A549 (cell line): ENCODE data around the gene TFG. TPM values are rescaled to one million over a fixed set of nuclear protein-coding genes. Genes with fewer than 3 reads are reported as not detected.

ENCODE experiments used
- ATAC-seq, 2 experiments: fragments of 200-7000 bp in 1 of 2; fragments of >200 bp in 1 of 2; cut with Nextera tagmentation in 1 of 2; cut with Tn5 transposase in 1 of 2; 3 replicates each; pipeline versions ENCODE4 v1.8.0 to v1.9.1; 2018 to 2020; ENCODE audit warnings: mild to moderate bottlenecking in 1 of 2, moderate library complexity in 1 of 2
- CTCF ChIA-PET: fragments of 300-600 bp; sonication (Branson Sonifier 250); formaldehyde crosslinking; extraction: SDS; loops from one replicate; lab custom pipeline; 2021; ENCODE audit warnings: antibody characterized with exemption, inconsistent platforms; lab: Yijun Ruan, JAX
- POLR2A ChIA-PET: fragments of 350-600 bp; formaldehyde crosslinking; extraction: SDS; loops from one replicate; lab custom pipeline; 2021; ENCODE audit warnings: antibody characterized with exemption, inconsistent platforms; lab: Yijun Ruan, JAX
- DNase-seq, 2 experiments: peaks; one replicate each; pipeline versions ENCODE4 v3.0.0 to v3.0.0-alpha.2; 2011 to 2016; ENCODE audit warnings: low read depth in 1 of 2, low spot score in 1 of 2
- FAIRE-seq: peaks from 2 replicates; lab custom pipeline; 2011; peaks lifted over from hg19 to GRCh38; lab: Jason Lieb, UNC
- H3K27ac ChIP-seq, 2 experiments: fragments of >200 bp; sonication (Bioruptor Twin); formaldehyde crosslinking; 3 replicates each; pipeline ENCODE4 v1.5.1; 2016 to 2017
- H3K4me1 ChIP-seq: fragments of >200 bp; sonication (Bioruptor Twin); formaldehyde crosslinking; 3 replicates; pipeline ENCODE4 v1.6.1; 2016
- H3K4me2 ChIP-seq: fragments of >200 bp; sonication (Bioruptor Twin); formaldehyde crosslinking; 3 replicates; pipeline ENCODE4 v1.6.1; 2016
- H3K4me3 ChIP-seq: fragments of >200 bp; sonication (Bioruptor Twin); formaldehyde crosslinking; 3 replicates; pipeline ENCODE4 v1.5.1; 2016
- H3K9me3 ChIP-seq: fragments of >200 bp; sonication (Bioruptor Twin); formaldehyde crosslinking; 3 replicates; pipeline ENCODE4 v1.6.1; 2016
- CBX2 ChIP-seq: fragments of 200-600 bp; sonication (generic); IDR thresholded peaks from 2 replicates; pipeline ENCODE4 v1.6.1; 2016; ENCODE audit warnings: low read depth, mild to moderate bottlenecking, borderline replicate concordance
- CBX8 ChIP-seq: fragments of 200-600 bp; sonication (generic); IDR thresholded peaks from 2 replicates; pipeline ENCODE4 v1.6.1; 2016
- CHD2 ChIP-seq: fragments of 150-350 bp; IDR thresholded peaks from 2 replicates; pipeline ENCODE4 v1.6.1; 2014; ENCODE audit warnings: low read length; ENCODE audit not compliant: partially characterized antibody
- CHD4 ChIP-seq: fragments of 200-600 bp; sonication (generic); IDR thresholded peaks from 2 replicates; pipeline ENCODE4 v1.6.1; 2016; ENCODE audit warnings: antibody characterized with exemption, mild to moderate bottlenecking, borderline replicate concordance
- EHMT2 ChIP-seq: fragments of 200-600 bp; sonication (generic); IDR thresholded peaks from 2 replicates; pipeline ENCODE4 v1.6.1; 2016; ENCODE audit warnings: antibody characterized with exemption, low read depth, mild to moderate bottlenecking, moderate library complexity
- EP300 ChIP-seq, 2 experiments: fragments of >200 bp; sonication (Bioruptor Twin); formaldehyde crosslinking; IDR thresholded peaks; 2 replicates in 1 of 2; 3 replicates in 1 of 2; pipeline ENCODE4 v1.6.1; 2016 to 2017
- ESRRA ChIP-seq: fragments of 150-350 bp; IDR thresholded peaks from 2 replicates; pipeline ENCODE4 v1.6.1; 2014; ENCODE audit warnings: mild to moderate bottlenecking, low read length, borderline replicate concordance
- FOSB ChIP-seq: fragments of 250-450 bp; sonication (Bioruptor Pico); IDR thresholded peaks from 2 replicates; pipeline ENCODE4 v1.5.0; 2020; ENCODE audit warnings: mild to moderate bottlenecking, moderate library complexity
- FOSL2 ChIP-seq, 2 experiments: fragments of 450-650 bp in 1 of 2; fragments of >200 bp in 1 of 2; sonication (Bioruptor Twin) in 1 of 2; formaldehyde crosslinking; IDR thresholded peaks; 2 replicates each; pipeline versions ENCODE4 v1.5.0 to v1.6.1; 2016 to 2020; ENCODE audit warnings: mild to moderate bottlenecking in 1 of 2, moderate library complexity in 1 of 2
- HDAC2 ChIP-seq: fragments of 200-600 bp; sonication (generic); IDR thresholded peaks from 2 replicates; pipeline ENCODE4 v1.6.1; 2016
- HEYL ChIP-seq: fragments of 250-450 bp; sonication (Bioruptor Pico); IDR thresholded peaks from 2 replicates; pipeline ENCODE4 v1.8.0; 2021; ENCODE audit warnings: mild to moderate bottlenecking, moderate library complexity
- HOXA7 ChIP-seq: fragments of 250-450 bp; sonication (Bioruptor Pico); IDR thresholded peaks from 2 replicates; pipeline ENCODE4 v1.5.0; 2020; ENCODE audit warnings: mild to moderate bottlenecking, moderate library complexity
- HOXB5 ChIP-seq: fragments of 250-450 bp; sonication (Bioruptor Pico); IDR thresholded peaks from 2 replicates; pipeline ENCODE4 v1.5.0; 2020; ENCODE audit warnings: mild to moderate bottlenecking, moderate library complexity
- KDM5A ChIP-seq: fragments of 200-600 bp; sonication (generic); IDR thresholded peaks from 2 replicates; pipeline ENCODE4 v1.6.1; 2016; ENCODE audit warnings: antibody characterized with exemption, mild to moderate bottlenecking
- MAFK ChIP-seq: fragments of 450-650 bp; IDR thresholded peaks from 2 replicates; pipeline ENCODE4 v1.6.1; 2014; ENCODE audit not compliant: partially characterized antibody
- MAZ ChIP-seq: fragments of 150-350 bp; IDR thresholded peaks from 2 replicates; pipeline ENCODE4 v1.6.1; 2014; ENCODE audit warnings: antibody characterized with exemption, low read depth, low read length, borderline replicate concordance
- NPAS2 ChIP-seq: fragments of 250-450 bp; sonication (Bioruptor Pico); IDR thresholded peaks from 2 replicates; pipeline ENCODE4 v1.8.0; 2022; ENCODE audit warnings: mild to moderate bottlenecking, moderate library complexity, borderline replicate concordance
- RAD21 ChIP-seq, 2 experiments: fragments of >200 bp in 1 of 2; sonication (Bioruptor Twin) in 1 of 2; formaldehyde crosslinking in 1 of 2; IDR thresholded peaks in 1 of 2; conservative IDR thresholded peaks in 1 of 2; 2 replicates in 1 of 2; 3 replicates in 1 of 2; pipeline ENCODE4 v1.6.1; 2012 to 2018; ENCODE audit warnings: inconsistent platforms in 1 of 2
- RCOR1 ChIP-seq: fragments of 150-350 bp; IDR thresholded peaks from 2 replicates; pipeline ENCODE4 v1.6.1; 2014; ENCODE audit warnings: antibody characterized with exemption, low read length, low read depth
- RFX5 ChIP-seq: fragments of 450-650 bp; IDR thresholded peaks from 2 replicates; pipeline ENCODE4 v1.7.1; 2014; ENCODE audit warnings: antibody characterized with exemption, mild to moderate bottlenecking, moderate library complexity
- SREBF2 ChIP-seq: fragments of 450-650 bp; IDR thresholded peaks from 2 replicates; pipeline ENCODE4 v1.6.1; 2014; ENCODE audit warnings: mild to moderate bottlenecking, moderate library complexity
- TFCP2L1 ChIP-seq: fragments of 250-450 bp; sonication (Bioruptor Pico); IDR thresholded peaks from 2 replicates; pipeline ENCODE4 v1.5.0; 2021; ENCODE audit warnings: mild to moderate bottlenecking
- TP53 ChIP-seq: fragments of 250-450 bp; sonication (Bioruptor Pico); IDR thresholded peaks from 2 replicates; pipeline ENCODE4 v1.5.0; 2021; ENCODE audit warnings: mild to moderate bottlenecking, moderate library complexity
- ZC3H11A ChIP-seq: fragments of 450-650 bp; IDR thresholded peaks from 2 replicates; pipeline ENCODE4 v1.6.1; 2014; ENCODE audit warnings: antibody characterized with exemption, mild to moderate bottlenecking
- ZSCAN20 ChIP-seq: fragments of 250-450 bp; sonication (Bioruptor Pico); IDR thresholded peaks from 2 replicates; pipeline ENCODE4 v1.8.0; 2022; ENCODE audit warnings: mild to moderate bottlenecking, moderate library complexity
- WGBS: methylation state at CpG from one replicate; pipeline ENCODE4 v1.1.6; 2017; ENCODE audit errors: missing lambda C conversion rate; 5-methylcytosine and 5-hydroxymethylcytosine counted together
- polyA plus RNA-seq, 4 experiments: library from polyadenylated mRNA; depleted of rRNA in 3 of 4; stranded (reverse); fragments of >200 nt; fragmentation: RNase III in 1 of 4; extraction: RNeasy Plus Mini Kit Qiagen cat#74134 plus additional on column Dnase treatment in 1 of 4; gene quantifications; 2 replicates in 3 of 4; 3 replicates in 1 of 4; pipeline ENCODE4 v1.2.3, GENCODE V29; 2011 to 2017
- TF ChIP-seq, protein P1 (sequence below): fragments of 450-650 bp; IDR thresholded peaks from 2 replicates; pipeline ENCODE4 v1.6.1; 2014; ENCODE audit warnings: antibody characterized with exemption
- TF ChIP-seq, protein P2 (sequence below): IDR thresholded peaks from 2 replicates; pipeline ENCODE4 v1.6.1; 2012
- TF ChIP-seq, protein P3 (sequence below): fragments of 150-350 bp; IDR thresholded peaks from 2 replicates; pipeline ENCODE4 v1.6.1; 2014; ENCODE audit warnings: low read depth, mild to moderate bottlenecking, low read length
- TF ChIP-seq, protein P4 (sequence below): fragments of 250-450 bp; sonication (Bioruptor Pico); IDR thresholded peaks from 2 replicates; pipeline ENCODE4 v1.5.0; 2021; ENCODE audit warnings: mild to moderate bottlenecking, moderate library complexity, borderline replicate concordance

TFG gene
- polyA plus RNA-seq, 2 of the 4 experiments (the other 2 are of a cell fraction) = 135 to 153 TPM

DNA sequence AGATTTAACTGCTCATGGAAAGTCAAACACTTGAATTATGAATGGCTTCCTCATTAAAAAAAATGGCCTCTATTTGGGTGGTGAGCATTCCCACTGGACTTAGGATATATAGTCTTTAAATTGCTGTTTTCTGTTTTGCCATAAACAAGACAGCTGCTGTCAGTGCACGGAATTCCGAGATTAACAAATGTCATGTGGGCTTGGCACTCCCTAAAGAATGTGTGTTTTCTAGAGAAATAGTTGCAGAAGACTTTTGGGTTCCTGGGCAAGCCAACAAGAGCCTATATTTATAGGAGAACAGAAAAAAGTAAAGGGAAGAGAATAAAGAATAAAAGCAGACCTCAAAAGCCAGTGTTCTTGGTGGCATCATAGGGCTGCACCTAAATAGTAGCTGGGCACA, 13.6 kb upstream of the TFG start:
- CTCF ChIA-PET = interaction anchor here (0.7 kb wide), 1 partner anchor 21 kb away, joined by 3 read pairs; no protein-coding TSS in a partner anchor
- FAIRE-seq = no peak
- no peak for DNase-seq
- Histone ChIP-seq H3K27ac (no peak overlapping the region), H3K9me3 (no peaks in the 10 kb centered on the region), H3K4me3 (no peak overlapping the region), H3K4me2 (no peak overlapping the region), H3K4me1 (no peaks in the 10 kb centered on the region)
- WGBS = 68% methylated on average over 2 of the region's 2 CpGs
- TF ChIP-seq RFX5 (no peak), MAZ (no peak), HDAC2 (no peak), HOXA7 (CRISPR knock-in tag) (no peak), SREBF2 (no peak), CBX2 (no peak), RCOR1 (no peak), ESRRA (no peak), FOSB (CRISPR knock-in tag) (no peak), FOSL2 (IDR thresholded peaks at IDR 0.05) (no peak), FOSL2 (CRISPR knock-in tag; IDR thresholded peaks at IDR 0.05) (no peak), CHD4 (no peak), HOXB5 (CRISPR knock-in tag) (no peak), ZSCAN20 (CRISPR knock-in tag) (no peak), TFCP2L1 (no peak)
- TF ChIP-seq, protein P1, sequence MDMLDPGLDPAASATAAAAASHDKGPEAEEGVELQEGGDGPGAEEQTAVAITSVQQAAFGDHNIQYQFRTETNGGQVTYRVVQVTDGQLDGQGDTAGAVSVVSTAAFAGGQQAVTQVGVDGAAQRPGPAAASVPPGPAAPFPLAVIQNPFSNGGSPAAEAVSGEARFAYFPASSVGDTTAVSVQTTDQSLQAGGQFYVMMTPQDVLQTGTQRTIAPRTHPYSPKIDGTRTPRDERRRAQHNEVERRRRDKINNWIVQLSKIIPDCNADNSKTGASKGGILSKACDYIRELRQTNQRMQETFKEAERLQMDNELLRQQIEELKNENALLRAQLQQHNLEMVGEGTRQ = no peak
- TF ChIP-seq, protein P2, sequence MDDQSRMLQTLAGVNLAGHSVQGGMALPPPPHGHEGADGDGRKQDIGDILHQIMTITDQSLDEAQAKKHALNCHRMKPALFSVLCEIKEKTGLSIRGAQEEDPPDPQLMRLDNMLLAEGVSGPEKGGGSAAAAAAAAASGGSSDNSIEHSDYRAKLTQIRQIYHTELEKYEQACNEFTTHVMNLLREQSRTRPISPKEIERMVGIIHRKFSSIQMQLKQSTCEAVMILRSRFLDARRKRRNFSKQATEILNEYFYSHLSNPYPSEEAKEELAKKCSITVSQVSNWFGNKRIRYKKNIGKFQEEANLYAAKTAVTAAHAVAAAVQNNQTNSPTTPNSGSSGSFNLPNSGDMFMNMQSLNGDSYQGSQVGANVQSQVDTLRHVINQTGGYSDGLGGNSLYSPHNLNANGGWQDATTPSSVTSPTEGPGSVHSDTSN = no peak
- TF ChIP-seq, protein P3, sequence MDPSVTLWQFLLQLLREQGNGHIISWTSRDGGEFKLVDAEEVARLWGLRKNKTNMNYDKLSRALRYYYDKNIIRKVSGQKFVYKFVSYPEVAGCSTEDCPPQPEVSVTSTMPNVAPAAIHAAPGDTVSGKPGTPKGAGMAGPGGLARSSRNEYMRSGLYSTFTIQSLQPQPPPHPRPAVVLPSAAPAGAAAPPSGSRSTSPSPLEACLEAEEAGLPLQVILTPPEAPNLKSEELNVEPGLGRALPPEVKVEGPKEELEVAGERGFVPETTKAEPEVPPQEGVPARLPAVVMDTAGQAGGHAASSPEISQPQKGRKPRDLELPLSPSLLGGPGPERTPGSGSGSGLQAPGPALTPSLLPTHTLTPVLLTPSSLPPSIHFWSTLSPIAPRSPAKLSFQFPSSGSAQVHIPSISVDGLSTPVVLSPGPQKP = no peak
- ATAC-seq = no peak
- POLR2A ChIA-PET = no interaction called here

DNA sequence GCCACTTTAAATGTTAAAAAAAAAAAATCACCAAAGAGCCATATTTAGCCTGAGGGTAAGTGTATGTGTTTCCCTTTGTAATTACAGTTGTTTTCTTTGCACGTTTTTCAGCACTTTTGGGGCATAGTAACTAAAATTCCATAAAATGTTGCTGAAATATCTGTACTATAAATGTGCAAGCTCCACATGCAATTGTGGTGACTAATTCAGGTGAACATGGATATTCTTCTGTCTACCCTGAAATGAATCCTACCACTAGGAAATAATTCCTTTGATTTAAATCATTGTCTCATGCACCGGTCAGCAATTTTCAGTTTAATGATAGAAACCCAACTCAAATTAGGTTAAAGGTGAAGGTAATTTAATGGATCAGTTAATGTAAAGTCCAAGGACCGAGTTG, 13.1 kb upstream of the TFG start:
- DNase-seq (no peak), ATAC-seq (no peak), FAIRE-seq (no peak)
- Histone ChIP-seq H3K4me2 (no peak overlapping the region), H3K27ac (no peak overlapping the region), H3K9me3 (no peaks in the 10 kb centered on the region), H3K4me1 (no peaks in the 10 kb centered on the region), H3K4me3 (no peak overlapping the region)
- 35% methylated on average over 3 of the region's 3 CpGs for WGBS
- ChIA-PET POLR2A (no interaction called here), CTCF (interaction anchor here (0.7 kb wide), 1 partner anchor 21 kb away, joined by 3 read pairs; no protein-coding TSS in a partner anchor)
- TF ChIP-seq MAFK = peak; percentile 29
- TF ChIP-seq EHMT2 = no peak

DNA sequence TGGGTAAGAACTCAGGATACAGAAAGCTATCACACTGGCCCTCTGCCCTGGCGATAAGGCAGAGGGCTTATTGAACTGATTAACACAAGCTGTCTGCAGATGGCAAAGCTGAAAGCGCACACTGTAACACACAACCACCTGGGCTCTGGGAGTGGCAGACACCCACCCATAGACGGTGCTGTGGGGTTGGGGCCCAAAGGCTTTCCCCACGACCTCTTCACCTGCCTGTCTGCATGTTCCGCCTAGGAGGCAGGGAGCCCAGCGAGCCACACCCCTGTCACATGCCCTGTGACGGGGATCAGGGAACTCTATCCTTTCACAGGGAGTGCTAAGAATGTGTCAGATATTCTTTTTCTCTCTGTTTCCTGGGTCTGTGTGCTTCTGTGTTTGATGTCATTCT, 12.1 kb upstream of the TFG start:
- 70% methylated on average over 5 of the region's 7 CpGs for WGBS
- ATAC-seq = peak in 1 of 2 experiments; percentile 38; a peak in 2 of 6 replicates
- POLR2A ChIA-PET = interaction anchor here (1.1 kb wide), 1 partner anchor 12 kb away, joined by 3 read pairs; no protein-coding TSS in a partner anchor
- TF ChIP-seq MAFK (no peak), ZC3H11A (no peak), KDM5A (no peak), EP300 (IDR thresholded peaks at IDR 0.05) (no peak), CBX2 (no peak), EHMT2 (no peak), RAD21 (conservative IDR thresholded peaks at IDR 0.05 in 1 of 2, IDR thresholded peaks at IDR 0.05 in 1 of 2) (no peak), NPAS2 (CRISPR knock-in tag) (no peak), CHD2 (no peak), HEYL (CRISPR knock-in tag) (no peak), CBX8 (no peak), TP53 (CRISPR knock-in tag) (no peak)
- TF ChIP-seq, protein P4, sequence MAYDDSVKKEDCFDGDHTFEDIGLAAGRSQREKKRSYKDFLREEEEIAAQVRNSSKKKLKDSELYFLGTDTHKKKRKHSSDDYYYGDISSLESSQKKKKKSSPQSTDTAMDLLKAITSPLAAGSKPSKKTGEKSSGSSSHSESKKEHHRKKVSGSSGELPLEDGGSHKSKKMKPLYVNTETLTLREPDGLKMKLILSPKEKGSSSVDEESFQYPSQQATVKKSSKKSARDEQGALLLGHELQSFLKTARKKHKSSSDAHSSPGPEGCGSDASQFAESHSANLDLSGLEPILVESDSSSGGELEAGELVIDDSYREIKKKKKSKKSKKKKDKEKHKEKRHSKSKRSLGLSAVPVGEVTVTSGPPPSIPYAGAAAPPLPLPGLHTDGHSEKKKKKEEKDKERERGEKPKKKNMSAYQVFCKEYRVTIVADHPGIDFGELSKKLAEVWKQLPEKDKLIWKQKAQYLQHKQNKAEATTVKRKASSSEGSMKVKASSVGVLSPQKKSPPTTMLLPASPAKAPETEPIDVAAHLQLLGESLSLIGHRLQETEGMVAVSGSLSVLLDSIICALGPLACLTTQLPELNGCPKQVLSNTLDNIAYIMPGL (CRISPR knock-in tag) = no peak

More for the DNA sequence above, 12.1 kb upstream of the TFG start:
- Histone ChIP-seq H3K9me3 (no peaks in the 10 kb centered on the region), H3K4me2 (no peak overlapping the region), H3K4me1 (no peaks in the 10 kb centered on the region), H3K27ac (no peak overlapping the region), H3K4me3 (no peak overlapping the region)
- no peak for FAIRE-seq
- CTCF ChIA-PET = interaction anchor here (0.8 kb wide), 1 partner anchor 10 kb away, joined by 3 read pairs; no protein-coding TSS in a partner anchor
- no peak for DNase-seq
